ENCODE data around the gene TOMM40L. TPM values are rescaled to one million over a fixed set of nuclear protein-coding genes. Genes with fewer than 3 reads are reported as not detected.

Gene TOMM40L
- total RNA-seq, 4 donors from 2014 or later, result 9.3 to 24.3 (median 14.0) TPM

- ATAC-seq, result no peak
- Histone ChIP-seq H3K4me3 (no peak overlapping the region), H3K36me3 (peaks cover 0 to 13% of the 10 kb centered on the region in 2 donors), H3K9me3 (no peaks in the 10 kb centered on the region), H3K27me3 (no peaks in the 10 kb centered on the region), H3K27ac (no peak overlapping the region), H3K4me1 (peaks cover 5 to 37% (median 15%) of the 10 kb centered on the region in 3 donors)
- TF ChIP-seq EP300 (IDR thresholded peaks at IDR 0.05), result no peak
- no peak for TF ChIP-seq POLR2AphosphoS5 (IDR thresholded peaks at IDR 0.05)
- no peak for TF ChIP-seq POLR2A (IDR thresholded peaks at IDR 0.05)
- TF ChIP-seq CTCF (IDR thresholded peaks at IDR 0.05), result no peak
- WGBS, 2 donors (ENCODE audit: low coverage in 1 of 2), result 97% methylated on average over 3 of the region's 3 CpGs; no CpG with 5 or more reads in 1 of the 2 donors
These were observed 46.2 kb upstream of the TOMM40L start for GRCh38 chr1:161179698-161180097.

GRCh38 chr1:161180639-161181038 lies 45.2 kb upstream of the TOMM40L start:
- TF ChIP-seq CTCF (IDR thresholded peaks at IDR 0.05), result peak in 1 of 4 experiments; percentile 15
- TF ChIP-seq POLR2A (IDR thresholded peaks at IDR 0.05), result no peak
- H3K27me3 ChIP-seq, result no peaks in the 10 kb centered on the region
- H3K4me1 ChIP-seq, result peaks cover 5 to 37% (median 15%) of the 10 kb centered on the region in 3 donors
- H3K4me3 ChIP-seq, result no peak overlapping the region
- H3K27ac ChIP-seq, result no peak overlapping the region
- 44 to 78% methylated on average over 1 of the region's 1 CpG for WGBS, 2 donors (ENCODE audit: low coverage in 1 of 2)
- ATAC-seq, result no peak
- H3K9me3 ChIP-seq, result no peaks in the 10 kb centered on the region
- peaks cover 0 to 4% of the 10 kb centered on the region in 2 donors for H3K36me3 ChIP-seq

- Histone ChIP-seq H3K27me3 (no peaks in the 10 kb centered on the region), H3K9me3 (no peaks in the 10 kb centered on the region), H3K4me3 (no peak overlapping the region), H3K27ac (peak overlapping the region in 2 of 4 donors; percentile 8 to 38), H3K4me1 (peaks cover 0 to 25% (median 5%) of the 10 kb centered on the region in 3 donors), H3K36me3 (no peaks in the 10 kb centered on the region)
- 100% methylated on average over 1 of the region's 1 CpG; no CpG with 5 or more reads in 1 of the 2 donors for WGBS, 2 donors (ENCODE audit: low coverage in 1 of 2)
- no peak for ATAC-seq
- TF ChIP-seq POLR2AphosphoS5 (IDR thresholded peaks at IDR 0.05) (no peak), EP300 (IDR thresholded peaks at IDR 0.05) (no peak), CTCF (IDR thresholded peaks at IDR 0.05) (no peak), POLR2A (IDR thresholded peaks at IDR 0.05) (no peak)
These were observed 43.6 kb upstream of the TOMM40L start for GRCh38 chr1:161182214-161182613.

- Histone ChIP-seq H3K27ac (peak overlapping the region in 3 of 4 donors; percentile 55 to 78 (median 72)), H3K4me3 (no peak overlapping the region), H3K36me3 (no peaks in the 10 kb centered on the region), H3K27me3 (no peaks in the 10 kb centered on the region), H3K9me3 (no peaks in the 10 kb centered on the region), H3K4me1 (peaks cover 0 to 14% (median 0%) of the 10 kb centered on the region in 3 donors)
- TF ChIP-seq POLR2AphosphoS5 (IDR thresholded peaks at IDR 0.05) (no peak), EP300 (IDR thresholded peaks at IDR 0.05) (no peak), CTCF (IDR thresholded peaks at IDR 0.05) (no peak), POLR2A (IDR thresholded peaks at IDR 0.05) (no peak)
- peak; percentile 88 for ATAC-seq
- WGBS, 2 donors (ENCODE audit: low coverage in 1 of 2), result 16 to 28% methylated on average over 3 of the region's 3 CpGs
These were observed 40.6 kb upstream of the TOMM40L start for GRCh38 chr1:161185282-161185682.

GRCh38 chr1:161185732-161186311 lies 40.0 kb upstream of the TOMM40L start:
- ATAC-seq, result peak; percentile 23
- H3K4me1 ChIP-seq, result peaks cover 0 to 16% (median 0%) of the 10 kb centered on the region in 3 donors
- H3K9me3 ChIP-seq, result no peaks in the 10 kb centered on the region
- no peak overlapping the region for H3K4me3 ChIP-seq
- WGBS, 2 donors (ENCODE audit: low coverage in 1 of 2), result 23 to 56% methylated on average over 1 to 2 of the region's 2 CpGs
- peak overlapping the region in 3 of 4 donors; percentile 55 to 78 (median 72) for H3K27ac ChIP-seq
- H3K36me3 ChIP-seq, result peaks cover 0 to 2% of the 10 kb centered on the region in 2 donors
- peaks cover 2% of the 10 kb centered on the region for H3K27me3 ChIP-seq
- TF ChIP-seq POLR2A (IDR thresholded peaks at IDR 0.05) (no peak), CTCF (IDR thresholded peaks at IDR 0.05) (no peak), EP300 (IDR thresholded peaks at IDR 0.05) (no peak), POLR2AphosphoS5 (IDR thresholded peaks at IDR 0.05) (no peak)

Data from gastroesophageal sphincter (tissue), 4 donors.